Suprapubic skin (tissue), 4 donors: ENCODE data around the gene TMEM63A. TPM values are rescaled to one million over a fixed set of nuclear protein-coding genes. Genes with fewer than 3 reads are reported as not detected.
"Not testable (repeated sequence)": the region's sequence is repeated elsewhere in the genome, so short reads cannot be mapped to it uniquely, and the experiment has no call there.

Experiments
- DNase-seq, 2 donors: peaks; one replicate each; pipeline ENCODE4 v3.0.0-alpha.2; 2019; ENCODE audit warnings: low spot score in 2 of 2
- H3K27ac ChIP-seq: fragments of 200-600 bp; sonication (generic); one replicate; pipeline ENCODE4 v1.5.1; 2019
- H3K27me3 ChIP-seq: fragments of 200-600 bp; sonication (generic); one replicate; pipeline ENCODE4 v1.5.1; 2019
- H3K36me3 ChIP-seq: fragments of 200-600 bp; sonication (generic); one replicate; pipeline ENCODE4 v1.5.1; 2019
- H3K4me1 ChIP-seq: fragments of 200-600 bp; sonication (generic); one replicate; pipeline ENCODE4 v1.5.1; 2019
- H3K4me3 ChIP-seq: fragments of 200-600 bp; sonication (generic); one replicate; pipeline ENCODE4 v1.5.1; 2019; ENCODE audit warnings: mild to moderate bottlenecking
- H3K9me3 ChIP-seq: fragments of 200-600 bp; sonication (generic); one replicate; pipeline ENCODE4 v1.5.1; 2019
- CTCF ChIP-seq, 2 donors: fragments of 200-600 bp in 1 of 2; fragments of 450-650 bp in 1 of 2; sonication (generic) in 1 of 2; IDR thresholded peaks; one replicate each; pipeline ENCODE4 v1.5.1; 2016 to 2019; ENCODE audit warnings: antibody characterized with exemption in 2 of 2, mild to moderate bottlenecking in 1 of 2, moderate library complexity in 1 of 2
- EP300 ChIP-seq: sonication (generic); formaldehyde crosslinking; IDR thresholded peaks from one replicate; pipeline ENCODE4 v1.6.1; 2017; ENCODE audit warnings: antibody characterized with exemption
- POLR2A ChIP-seq, 2 donors: fragments of 450-650 bp; IDR thresholded peaks; one replicate each; pipeline ENCODE4 v1.6.1; 2017; ENCODE audit warnings: antibody characterized with exemption in 2 of 2, mild to moderate bottlenecking in 2 of 2, moderate library complexity in 2 of 2
- POLR2AphosphoS5 ChIP-seq, 3 donors: sonication (generic); formaldehyde crosslinking; IDR thresholded peaks; one replicate each; pipeline ENCODE4 v1.6.1; 2017; ENCODE audit warnings: antibody characterized with exemption in 3 of 3
- WGBS: methylation state at CpG from one replicate; pipeline ENCODE4 v1.1.5; 2018; 5-methylcytosine and 5-hydroxymethylcytosine counted together
- total RNA-seq, 4 donors: library from RNA; depleted of rRNA; stranded (reverse); fragments of >200 nt; gene quantifications; one replicate each; pipeline ENCODE4 v1.1.0, GENCODE V29; 2016

Gene TMEM63A
- total RNA-seq, 4 donors from 2014 or later, result 32.6 to 162 (median 48.9) TPM

DNA sequence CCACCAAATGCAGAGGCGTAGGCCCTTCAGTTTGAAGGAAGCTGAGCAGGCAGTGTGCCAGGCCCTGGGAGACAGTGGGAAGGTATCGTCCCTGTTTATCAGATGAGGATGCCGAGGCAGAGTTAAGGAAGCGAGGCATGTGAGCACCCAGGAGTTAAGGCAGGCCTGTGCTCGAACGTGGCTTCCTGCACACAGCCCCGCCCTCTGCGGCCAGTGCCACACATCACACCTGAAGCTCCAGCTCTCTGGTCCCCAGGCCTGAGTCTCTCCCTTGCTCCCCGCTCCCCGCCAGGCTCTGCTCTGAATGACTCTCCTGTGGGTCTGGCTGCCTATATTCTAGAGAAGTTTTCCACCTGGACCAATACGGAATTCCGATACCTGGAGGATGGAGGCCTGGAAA, 40.1 kb downstream of the TMEM63A start:
- H3K36me3 ChIP-seq, result peaks cover 82% of the 10 kb centered on the region
- no peak overlapping the region for H3K27ac ChIP-seq
- no peaks in the 10 kb centered on the region for H3K9me3 ChIP-seq
- DNase-seq, result no peak
- 72% methylated on average over 12 of the region's 12 CpGs for WGBS
- H3K4me3 ChIP-seq, result no peak overlapping the region
- peaks cover 11% of the 10 kb centered on the region for H3K4me1 ChIP-seq
- TF ChIP-seq POLR2A (IDR thresholded peaks at IDR 0.05) (no peak), EP300 (no peak), CTCF (IDR thresholded peaks at IDR 0.05) (no peak), POLR2AphosphoS5 (IDR thresholded peaks at IDR 0.05) (no peak)
- H3K27me3 ChIP-seq, result no peaks in the 10 kb centered on the region

DNA sequence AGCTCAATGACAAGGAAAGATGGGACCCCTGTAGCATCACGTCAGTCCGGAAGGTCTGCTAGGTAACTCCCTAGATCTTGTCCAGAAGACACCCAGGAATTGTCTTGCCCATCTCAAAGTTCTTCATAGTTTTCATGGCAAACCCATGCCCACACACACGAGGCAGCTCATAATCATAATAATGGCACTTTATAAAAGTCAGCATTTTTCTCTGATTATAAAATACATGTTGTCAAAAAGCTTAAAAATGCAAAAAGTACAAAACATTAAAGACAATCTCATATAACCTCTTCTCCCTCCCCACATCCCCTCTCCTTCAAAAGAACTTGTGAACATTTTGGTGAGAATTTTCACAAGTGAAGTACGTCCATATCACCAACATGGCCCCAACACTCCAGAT, 41.5 kb downstream of the TMEM63A start:
- TF ChIP-seq CTCF (IDR thresholded peaks at IDR 0.05) (no peak), POLR2AphosphoS5 (IDR thresholded peaks at IDR 0.05) (no peak), POLR2A (IDR thresholded peaks at IDR 0.05) (no peak), EP300 (no peak)
- Histone ChIP-seq H3K4me1 (peaks cover 6% of the 10 kb centered on the region), H3K36me3 (peaks cover 69% of the 10 kb centered on the region), H3K9me3 (no peaks in the 10 kb centered on the region), H3K27ac (no peak overlapping the region), H3K4me3 (no peak overlapping the region), H3K27me3 (no peaks in the 10 kb centered on the region)
- WGBS, result 88% methylated on average over 4 of the region's 4 CpGs
- no peak for DNase-seq

- no peak overlapping the region for H3K27ac ChIP-seq
- no peaks in the 10 kb centered on the region for H3K9me3 ChIP-seq
- H3K4me3 ChIP-seq, result no peak overlapping the region
- 90% methylated on average over 1 of the region's 1 CpG for WGBS
- no peaks in the 10 kb centered on the region for H3K27me3 ChIP-seq
- peaks cover 66% of the 10 kb centered on the region for H3K36me3 ChIP-seq
- no peak for TF ChIP-seq POLR2A (IDR thresholded peaks at IDR 0.05)
- no peak for TF ChIP-seq CTCF (IDR thresholded peaks at IDR 0.05)
- TF ChIP-seq POLR2AphosphoS5 (IDR thresholded peaks at IDR 0.05), result no peak
- no peak for TF ChIP-seq EP300
- H3K4me1 ChIP-seq, result peaks cover 1% of the 10 kb centered on the region
- DNase-seq, result no peak
Observed at GRCh38 chr1:225840223-225840610, 42.0 kb downstream of the TMEM63A start.

DNA sequence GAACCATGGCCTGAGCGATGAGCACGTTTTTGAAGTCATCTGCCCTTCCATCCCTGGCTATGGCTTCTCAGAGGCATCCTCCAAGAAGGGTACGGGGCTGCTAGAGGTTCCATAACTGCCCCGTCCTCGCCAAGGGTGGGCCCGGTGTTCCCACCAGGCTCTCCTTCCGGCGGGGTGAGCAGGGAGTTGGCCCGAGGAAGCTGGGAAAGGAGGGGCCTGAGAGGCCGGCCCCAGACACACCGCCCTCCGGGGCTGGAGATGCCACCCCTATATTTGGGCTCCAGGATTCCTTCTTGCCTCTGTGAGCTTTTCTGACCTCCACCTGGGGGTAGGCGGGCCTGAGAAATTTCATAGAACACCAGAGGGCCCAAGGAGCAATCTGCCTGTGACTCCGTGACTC, 43.4 kb downstream of the TMEM63A start:
- no peak for TF ChIP-seq POLR2AphosphoS5 (IDR thresholded peaks at IDR 0.05)
- H3K4me1 ChIP-seq, result peaks cover 6% of the 10 kb centered on the region
- no peak for DNase-seq
- H3K4me3 ChIP-seq, result no peak overlapping the region
- no peaks in the 10 kb centered on the region for H3K9me3 ChIP-seq
- WGBS, result 90% methylated on average over 11 of the region's 14 CpGs
- no peaks in the 10 kb centered on the region for H3K27me3 ChIP-seq
- no peak overlapping the region for H3K27ac ChIP-seq
- H3K36me3 ChIP-seq, result peaks cover 51% of the 10 kb centered on the region

- 81% methylated on average over 4 of the region's 4 CpGs for WGBS
- H3K9me3 ChIP-seq, DNase-seq, H3K4me1 ChIP-seq, H3K27me3 ChIP-seq, H3K27ac ChIP-seq, H3K4me3 ChIP-seq: not testable (repeated sequence)
- peaks cover 53% of the 10 kb centered on the region for H3K36me3 ChIP-seq
Observed at GRCh38 chr1:225836296-225836695, 45.9 kb downstream of the TMEM63A start.

- H3K27me3 ChIP-seq, result no peaks in the 10 kb centered on the region
- H3K9me3 ChIP-seq, result no peaks in the 10 kb centered on the region
- DNase-seq, result no peak
- H3K4me3 ChIP-seq, result no peak overlapping the region
- no peak overlapping the region for H3K27ac ChIP-seq
- peaks cover 54% of the 10 kb centered on the region for H3K36me3 ChIP-seq
- H3K4me1 ChIP-seq, result peaks cover 6% of the 10 kb centered on the region
- 12% methylated on average over 3 of the region's 3 CpGs for WGBS
- no peak for TF ChIP-seq POLR2A (IDR thresholded peaks at IDR 0.05)
- no peak for TF ChIP-seq EP300
- TF ChIP-seq CTCF (IDR thresholded peaks at IDR 0.05), result no peak
- no peak for TF ChIP-seq POLR2AphosphoS5 (IDR thresholded peaks at IDR 0.05)
Observed at GRCh38 chr1:225835856-225836255, 46.3 kb downstream of the TMEM63A start.
